AG04450 (cell line): Measurements from ENCODE around the gene FMO2. TPM values are rescaled to one million over a fixed set of nuclear protein-coding genes. Genes with fewer than 3 reads are reported as not detected.

ENCODE experiments used
- CTCF ChIA-PET: fragments of 300-600, 350-600 bp; formaldehyde crosslinking; extraction: SDS; loops from one replicate; lab custom pipeline; 2022; ENCODE audit warnings: antibody characterized with exemption, inconsistent platforms; lab: Charles Lee
- POLR2A ChIA-PET: fragments of 350-600 bp; formaldehyde crosslinking; extraction: SDS; loops from one replicate; lab custom pipeline; 2021; ENCODE audit warnings: antibody characterized with exemption, inconsistent platforms; lab: Yijun Ruan, JAX
- DNase-seq: peaks from one replicate; pipeline ENCODE4 v3.0.0-alpha.2; 2011; ENCODE audit warnings: low read depth, low spot score
- H3K27ac ChIP-seq: one replicate; pipeline ENCODE4 v1.5.1; 2012; ENCODE audit warnings: low read depth, low read length, control low read depth
- H3K27me3 ChIP-seq: one replicate; pipeline ENCODE4 v1.6.0; 2012; ENCODE audit warnings: low read length; ENCODE audit not compliant: control insufficient read depth, insufficient read depth
- H3K4me3 ChIP-seq: 2 replicates; pipeline ENCODE4 v1.5.1; 2011; ENCODE audit warnings: mild to moderate bottlenecking, low read depth, low read length, control low read depth
- H3K9me3 ChIP-seq: 2 replicates; pipeline ENCODE4 v1.5.1; 2012; ENCODE audit warnings: low read length; ENCODE audit not compliant: control insufficient read depth, insufficient read depth
- polyA plus RNA-seq: library from polyadenylated mRNA; depleted of rRNA; stranded (reverse); fragments of >200 nt; gene quantifications from 2 replicates; pipeline ENCODE4 v1.2.3, GENCODE V29; 2011
- TF ChIP-seq, protein P1 (sequence below): IDR thresholded peaks from 2 replicates; pipeline ENCODE4 v1.5.1; 2011; ENCODE audit warnings: low read depth, low read length, control low read depth, inconsistent platforms

FMO2 gene
- polyA plus RNA-seq, 1 experiment, result 2.6 TPM

- ChIA-PET CTCF (interaction anchor here (0.8 to 4.0 kb wide), 7 partner anchors 14 to 105 kb away, joined by 3 to 22 read pairs (median 5); no protein-coding TSS in a partner anchor), POLR2A (interaction anchor here (0.9 to 1.3 kb wide), 2 partner anchors 14 to 30 kb away, joined by 3 to 5 read pairs; no protein-coding TSS in a partner anchor)
- TF ChIP-seq, protein P1, sequence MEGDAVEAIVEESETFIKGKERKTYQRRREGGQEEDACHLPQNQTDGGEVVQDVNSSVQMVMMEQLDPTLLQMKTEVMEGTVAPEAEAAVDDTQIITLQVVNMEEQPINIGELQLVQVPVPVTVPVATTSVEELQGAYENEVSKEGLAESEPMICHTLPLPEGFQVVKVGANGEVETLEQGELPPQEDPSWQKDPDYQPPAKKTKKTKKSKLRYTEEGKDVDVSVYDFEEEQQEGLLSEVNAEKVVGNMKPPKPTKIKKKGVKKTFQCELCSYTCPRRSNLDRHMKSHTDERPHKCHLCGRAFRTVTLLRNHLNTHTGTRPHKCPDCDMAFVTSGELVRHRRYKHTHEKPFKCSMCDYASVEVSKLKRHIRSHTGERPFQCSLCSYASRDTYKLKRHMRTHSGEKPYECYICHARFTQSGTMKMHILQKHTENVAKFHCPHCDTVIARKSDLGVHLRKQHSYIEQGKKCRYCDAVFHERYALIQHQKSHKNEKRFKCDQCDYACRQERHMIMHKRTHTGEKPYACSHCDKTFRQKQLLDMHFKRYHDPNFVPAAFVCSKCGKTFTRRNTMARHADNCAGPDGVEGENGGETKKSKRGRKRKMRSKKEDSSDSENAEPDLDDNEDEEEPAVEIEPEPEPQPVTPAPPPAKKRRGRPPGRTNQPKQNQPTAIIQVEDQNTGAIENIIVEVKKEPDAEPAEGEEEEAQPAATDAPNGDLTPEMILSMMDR, result no peak
- Histone ChIP-seq H3K27ac (no peak overlapping the region), H3K27me3 (no peaks in the 10 kb centered on the region), H3K9me3 (no peaks in the 10 kb centered on the region), H3K4me3 (no peak overlapping the region)
- DNase-seq, result no peak
Measured at GRCh38 chr1:171140956-171141687, 44.0 kb upstream of the FMO2 start.

DNA sequence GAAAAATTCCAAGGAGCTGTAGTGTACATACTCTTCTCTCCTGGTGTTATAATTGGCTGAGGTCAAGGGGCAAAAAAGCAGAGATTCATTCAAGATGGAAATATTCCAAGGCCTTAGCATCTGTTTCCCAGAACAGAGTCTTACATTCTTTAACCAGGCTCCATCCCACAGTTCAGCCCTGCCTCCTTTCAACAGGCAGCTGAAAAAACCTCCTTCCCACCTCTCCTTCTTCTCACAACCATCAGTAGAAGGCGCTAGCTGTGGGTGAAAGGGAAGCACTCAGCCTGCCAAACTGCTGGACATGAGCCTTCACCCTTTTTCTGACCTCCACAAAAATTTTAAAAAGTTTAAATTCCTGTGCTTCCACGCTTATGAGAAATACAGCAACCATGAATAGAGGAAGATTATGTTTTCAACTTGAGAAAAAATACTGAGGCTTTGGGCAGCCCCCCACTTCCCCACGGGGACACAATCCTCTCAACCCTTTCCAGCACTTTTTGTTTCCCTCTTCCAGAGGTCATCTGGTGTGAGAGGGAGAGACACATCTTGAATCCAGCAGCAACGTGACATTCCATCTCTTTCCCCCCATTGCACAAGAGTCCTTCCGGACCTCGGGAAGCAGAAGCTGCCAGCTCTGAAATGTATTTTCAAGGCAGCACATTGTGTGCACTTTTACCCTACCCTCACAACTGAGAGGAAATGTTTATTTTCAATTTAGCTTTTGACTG lies 43.2 kb upstream of the FMO2 start:
- Histone ChIP-seq H3K27me3 (no peaks in the 10 kb centered on the region), H3K9me3 (no peaks in the 10 kb centered on the region), H3K27ac (peak overlapping the region; percentile 87), H3K4me3 (no peak overlapping the region)
- CTCF ChIA-PET, result interaction anchor here (0.8 to 4.0 kb wide), 8 partner anchors 15 to 172 kb away, joined by 3 to 22 read pairs (median 5); partner anchors contain the start of gene FMO4
- POLR2A ChIA-PET, result interaction anchor here (0.9 to 1.3 kb wide), 2 partner anchors 15 to 31 kb away, joined by 3 to 5 read pairs; no protein-coding TSS in a partner anchor
- peak; percentile 96 for DNase-seq
- TF ChIP-seq, protein P1, result peak; percentile 63

DNA sequence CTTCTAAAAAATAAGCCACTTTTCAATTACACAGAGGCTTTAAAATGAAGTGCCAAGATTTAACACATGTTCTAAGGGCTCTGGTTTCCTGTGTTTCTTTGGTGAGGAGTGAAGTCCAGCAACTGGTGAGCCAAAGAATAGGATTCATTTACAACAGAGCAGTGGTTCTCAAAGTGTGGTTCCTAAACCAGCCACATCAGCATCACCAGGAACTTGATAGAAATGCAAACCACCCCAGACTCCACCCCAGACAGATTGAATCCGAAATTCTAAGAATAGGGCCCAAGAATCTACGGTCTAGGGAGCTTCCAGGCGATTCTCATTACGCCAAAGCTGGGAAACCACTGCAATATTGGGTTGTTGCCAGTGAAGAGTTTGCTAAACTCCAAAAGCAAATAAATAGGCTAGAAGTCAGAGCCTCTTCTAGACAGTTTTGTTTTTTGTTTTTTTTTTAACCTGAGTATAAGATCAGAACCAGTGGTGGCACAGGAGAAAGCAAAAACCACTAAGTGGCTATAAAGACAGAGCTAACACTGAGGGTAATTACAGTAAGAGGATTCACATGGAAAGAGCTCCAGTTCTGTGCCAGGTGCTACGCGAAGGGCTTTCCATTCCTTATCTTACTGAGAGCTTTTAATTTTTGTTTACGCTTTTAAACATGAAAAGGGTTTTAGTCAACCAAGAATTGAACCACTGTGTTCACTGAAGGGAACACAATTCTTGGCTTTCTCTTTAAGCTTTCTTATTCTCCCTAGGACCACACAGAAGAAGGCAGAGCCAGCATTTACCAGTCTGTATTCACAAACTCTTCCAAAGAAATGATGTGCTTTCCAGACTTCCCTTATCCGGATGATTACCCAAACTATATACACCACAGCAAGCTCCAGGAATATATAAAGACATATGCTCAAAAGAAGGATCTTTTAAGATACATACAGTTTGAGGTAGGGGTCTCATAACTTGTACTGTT lies 42.4 kb upstream of the FMO2 start:
- Histone ChIP-seq H3K9me3 (no peaks in the 10 kb centered on the region), H3K27ac (peak overlapping the region; percentile 87), H3K27me3 (no peaks in the 10 kb centered on the region), H3K4me3 (no peak overlapping the region)
- DNase-seq, result peak; percentile 37
- ChIA-PET POLR2A (interaction anchor here (0.9 kb wide), 1 partner anchor 15 kb away, joined by 5 read pairs; no protein-coding TSS in a partner anchor), CTCF (interaction anchor here (0.8 to 4.0 kb wide), 7 partner anchors 15 to 171 kb away, joined by 3 to 22 read pairs (median 5); partner anchors contain the start of gene FMO4)
- TF ChIP-seq, protein P1, result no peak

DNA sequence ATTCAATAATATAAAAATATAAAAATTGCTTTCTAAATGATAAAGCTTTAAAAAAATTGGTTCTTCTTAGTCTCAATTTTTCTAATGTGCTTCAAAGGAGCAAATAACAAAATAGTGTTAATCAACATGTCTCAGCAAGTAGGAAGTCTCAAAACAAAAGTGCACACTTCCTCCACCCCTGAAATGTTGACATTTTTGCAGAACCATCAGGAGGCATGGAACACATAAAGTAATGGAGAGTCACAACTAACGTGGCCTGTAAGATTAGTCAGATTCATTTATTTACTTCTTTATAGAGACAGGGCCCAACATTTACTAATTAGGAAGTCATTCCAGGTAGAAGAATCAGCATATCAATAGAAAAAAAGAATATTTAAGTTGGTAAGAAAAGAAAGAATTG lies 34.9 kb upstream of the FMO2 start:
- H3K4me3 ChIP-seq, result no peak overlapping the region
- CTCF ChIA-PET, result no interaction called here
- POLR2A ChIA-PET, result no interaction called here
- no peaks in the 10 kb centered on the region for H3K9me3 ChIP-seq
- H3K27ac ChIP-seq, result no peak overlapping the region
- no peak for DNase-seq
- TF ChIP-seq, protein P1, result no peak
- H3K27me3 ChIP-seq, result no peaks in the 10 kb centered on the region
